ENCODE data around the gene AADAT. TPM values are rescaled to one million over a fixed set of nuclear protein-coding genes. Genes with fewer than 3 reads are reported as not detected.

Gene AADAT
- total RNA-seq, 1 experiment from 2014 or later = 6.4 TPM

- Mint-ChIP-seq H3K36me3 (ENCODE audit: insufficient read depth, unreplicated experiment) (no peaks in the 10 kb centered on the region), H3K27ac (ENCODE audit: low read depth, unreplicated experiment) (no peak overlapping the region), H3K4me1 (ENCODE audit: insufficient read depth, unreplicated experiment) (no peaks in the 10 kb centered on the region), H3K9me3 (ENCODE audit: unreplicated experiment) (no peaks in the 10 kb centered on the region), H3K4me3 (ENCODE audit: unreplicated experiment) (no peak overlapping the region), H3K27me3 (ENCODE audit: insufficient read depth, unreplicated experiment) (no peaks in the 10 kb centered on the region)
- BruUV-seq (replicated peaks) = no TSS peak
- ChIA-PET POLR2A (interaction anchor here (2.2 kb wide), 1 partner anchor 12 kb away, joined by 6 read pairs; the partner anchor contains the start of gene MFAP3L), CTCF (interaction anchor here (0.6 kb wide), 2 partner anchors 147 to 223 kb away, joined by 4 read pairs; no protein-coding TSS in a partner anchor)
- DNase-seq (ENCODE audit: unreplicated experiment) = peak; percentile 4
- TF ChIP-seq CTCF (IDR thresholded peaks at IDR 0.05; ENCODE audit: unreplicated experiment) = no peak
- intact Hi-C loops (cut with micrococcal nuclease) = no loop called here
These were observed 75.3 kb downstream of the AADAT start for GRCh38 chr4:170014359-170015011.

GRCh38 chr4:170012629-170012958 lies 77.2 kb downstream of the AADAT start:
- Mint-ChIP-seq H3K36me3 (ENCODE audit: insufficient read depth, unreplicated experiment) (no peaks in the 10 kb centered on the region), H3K4me3 (ENCODE audit: unreplicated experiment) (no peak overlapping the region), H3K4me1 (ENCODE audit: insufficient read depth, unreplicated experiment) (no peaks in the 10 kb centered on the region), H3K9me3 (ENCODE audit: unreplicated experiment) (no peaks in the 10 kb centered on the region), H3K27me3 (ENCODE audit: insufficient read depth, unreplicated experiment) (no peaks in the 10 kb centered on the region), H3K27ac (ENCODE audit: low read depth, unreplicated experiment) (no peak overlapping the region)
- no peak for TF ChIP-seq CTCF (IDR thresholded peaks at IDR 0.05; ENCODE audit: unreplicated experiment)
- no TSS peak for BruUV-seq (replicated peaks)
- ChIA-PET CTCF (interaction anchor here (0.6 to 0.7 kb wide), 2 partner anchors 50 to 419 kb away, joined by 3 read pairs; no protein-coding TSS in a partner anchor), POLR2A (no interaction called here)
- no peak for DNase-seq (ENCODE audit: unreplicated experiment)
- intact Hi-C loops (cut with micrococcal nuclease) = no loop called here

DNA sequence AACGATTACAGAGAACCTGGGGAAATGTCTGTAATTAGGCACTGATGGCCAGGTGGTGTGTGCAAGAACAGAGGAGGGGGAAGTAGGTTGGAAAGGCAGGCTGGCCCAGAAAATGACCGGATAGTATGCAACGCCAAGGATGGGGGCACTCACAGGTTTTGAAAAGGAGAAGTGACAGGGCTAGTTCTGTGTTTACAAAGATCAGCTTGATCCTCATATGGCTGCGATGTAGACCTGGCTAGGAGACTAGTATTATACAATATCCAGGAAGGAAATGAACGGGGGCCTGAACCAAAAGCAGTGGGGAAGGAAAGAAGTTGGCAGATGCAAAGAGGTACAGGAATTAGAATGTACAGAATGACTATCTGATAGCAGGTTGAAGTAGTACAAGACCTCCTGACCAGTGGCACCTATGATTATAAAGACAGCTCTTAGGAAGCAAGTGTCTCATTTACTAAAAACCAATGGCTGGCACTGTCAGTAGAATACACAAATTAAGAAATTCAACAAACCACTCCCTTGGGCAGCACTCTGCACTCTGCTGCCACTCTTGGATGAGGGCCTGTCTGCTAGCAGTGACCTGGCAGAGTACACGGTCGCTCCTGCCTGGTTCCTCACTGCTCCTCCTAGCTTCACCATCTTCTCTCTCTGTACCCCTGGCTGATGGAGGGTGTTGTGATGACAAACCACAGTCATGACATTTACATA lies 77.7 kb downstream of the AADAT start:
- CTCF ChIA-PET = interaction anchor here (0.6 kb wide), 1 partner anchor 51 kb away, joined by 3 read pairs; no protein-coding TSS in a partner anchor
- DNase-seq (ENCODE audit: unreplicated experiment) = no peak
- TF ChIP-seq CTCF (IDR thresholded peaks at IDR 0.05; ENCODE audit: unreplicated experiment) = no peak

More for the DNA sequence above, 77.7 kb downstream of the AADAT start:
- POLR2A ChIA-PET = no interaction called here
- Mint-ChIP-seq H3K27me3 (ENCODE audit: insufficient read depth, unreplicated experiment) (no peaks in the 10 kb centered on the region), H3K9me3 (ENCODE audit: unreplicated experiment) (no peaks in the 10 kb centered on the region), H3K27ac (ENCODE audit: low read depth, unreplicated experiment) (no peak overlapping the region), H3K36me3 (ENCODE audit: insufficient read depth, unreplicated experiment) (no peaks in the 10 kb centered on the region), H3K4me3 (ENCODE audit: unreplicated experiment) (no peak overlapping the region), H3K4me1 (ENCODE audit: insufficient read depth, unreplicated experiment) (no peaks in the 10 kb centered on the region)
- no TSS peak for BruUV-seq (replicated peaks)
- intact Hi-C loops (cut with micrococcal nuclease) = no loop called here

Other genes with a start within 250 kb of the AADAT start
- gene MFAP3L, start 63.6 kb downstream of the AADAT start, total RNA-seq (2022) = 4.1 and 7.7 TPM in 2 replicates

Data from MCF 10A (cell line).